Endothelial cell of umbilical vein (primary cell): ENCODE measurements around the gene APLP2. TPM values are rescaled to one million over a fixed set of nuclear protein-coding genes. Genes with fewer than 3 reads are reported as not detected.
A peak's percentile ranks its signal among the peaks of the same experiment; 100 is the strongest.

Experiments
- BruUV-seq: library from RNA; stranded (reverse); fragments of 400-500 nt; replicated peaks from 2 replicates; lab custom pipeline; 2021; lab: Mats Ljungman, UMichigan
- CTCF ChIA-PET: fragments of 300-600, 350-600 bp; sonication (Branson Sonifier 250); formaldehyde crosslinking; loops from one replicate; lab custom pipeline; 2021; ENCODE audit warnings: antibody characterized with exemption, inconsistent platforms; lab: Charles Lee
- POLR2A ChIA-PET: fragments of 300-600, 350-600 bp; sonication (Branson Sonifier 250); formaldehyde crosslinking; loops from one replicate; lab custom pipeline; 2021; ENCODE audit warnings: antibody characterized with exemption, inconsistent platforms; lab: Charles Lee
- DNase-seq: peaks from one replicate; pipeline ENCODE4 v3.0.0-alpha.2; 2011; ENCODE audit warnings: low read depth, low spot score
- FAIRE-seq: peaks from 2 replicates; lab custom pipeline; 2011; peaks lifted over from hg19 to GRCh38; lab: Jason Lieb, UNC
- H2AFZ ChIP-seq: 2 replicates; pipeline ENCODE4 v1.6.0; 2012; ENCODE audit warnings: low read depth, low read length, control low read depth, inconsistent platforms
- H3K27ac ChIP-seq: 2 replicates; pipeline ENCODE4 v1.5.1; 2011; ENCODE audit warnings: low read depth, mild to moderate bottlenecking, control low read depth, low read length, moderate library complexity; ENCODE audit not compliant: insufficient read depth
- H3K27me3 ChIP-seq, 2 experiments: 2 replicates each; pipeline versions ENCODE4 v1.6.0 to v1.6.1; 2011; ENCODE audit warnings: low read length in 2 of 2, mixed read lengths in 1 of 2; ENCODE audit not compliant: control insufficient read depth in 2 of 2, insufficient read depth in 2 of 2
- H3K36me3 ChIP-seq, 2 experiments: 2 replicates in 1 of 2; 3 replicates in 1 of 2; pipeline ENCODE4 v1.5.1; 2011; ENCODE audit warnings: low read length in 2 of 2, mild to moderate bottlenecking in 1 of 2, moderate library complexity in 1 of 2; ENCODE audit not compliant: control insufficient read depth in 2 of 2, insufficient read depth in 2 of 2; ENCODE audit errors: extremely low read depth in 1 of 2
- H3K4me1 ChIP-seq: 3 replicates; pipeline ENCODE4 v1.5.1; 2011; ENCODE audit warnings: mild to moderate bottlenecking, low read length; ENCODE audit not compliant: control insufficient read depth, insufficient read depth; ENCODE audit errors: extremely low read depth
- H3K4me2 ChIP-seq: 2 replicates; pipeline ENCODE4 v1.6.1; 2011; ENCODE audit warnings: low read length, control low read depth, mixed read lengths; ENCODE audit not compliant: insufficient read depth
- H3K4me3 ChIP-seq, 3 experiments: fragments of 200-600 bp in 1 of 3; sonication (generic), shearing (Covaris generic) in 1 of 3; replicated peaks in 1 of 3; 2 replicates each; pipeline ENCODE4 v1.5.1; 2011 to 2016; ENCODE audit warnings: control low read depth in 3 of 3, low read length in 3 of 3, mild to moderate bottlenecking in 2 of 3, inconsistent platforms in 1 of 3, low read depth in 1 of 3, moderate library complexity in 1 of 3; ENCODE audit not compliant: insufficient read depth in 1 of 3
- H3K79me2 ChIP-seq: 2 replicates; pipeline ENCODE4 v1.6.0; 2012; ENCODE audit warnings: low read length, inconsistent platforms; ENCODE audit not compliant: control insufficient read depth, insufficient read depth
- H3K9ac ChIP-seq: replicated peaks from 2 replicates; pipeline ENCODE3; 2011; ENCODE audit warnings: low read length, control low read depth; ENCODE audit not compliant: insufficient read depth; ENCODE audit errors: extremely low read depth
- H3K9me1 ChIP-seq: replicated peaks from 3 replicates; pipeline ENCODE4 v1.6.0; 2011; ENCODE audit warnings: mild to moderate bottlenecking, low read length; ENCODE audit not compliant: control insufficient read depth, insufficient read depth; ENCODE audit errors: extremely low read depth
- H3K9me3 ChIP-seq: replicated peaks from 2 replicates; pipeline ENCODE4 v1.5.1; 2012; ENCODE audit warnings: low read length, inconsistent platforms; ENCODE audit not compliant: control insufficient read depth, insufficient read depth
- H4K20me1 ChIP-seq: replicated peaks from 2 replicates; pipeline ENCODE3; 2011; ENCODE audit warnings: mild to moderate bottlenecking, low read length; ENCODE audit not compliant: control insufficient read depth, insufficient read depth; ENCODE audit errors: extremely low read depth
- EZH2 ChIP-seq: IDR thresholded peaks from 2 replicates; pipeline ENCODE4 v1.6.1; 2012; ENCODE audit warnings: borderline replicate concordance, low read depth, mild to moderate bottlenecking, moderate library complexity, low read length, inconsistent platforms; ENCODE audit not compliant: severe bottlenecking
- GATA2 ChIP-seq: IDR thresholded peaks from 2 replicates; pipeline ENCODE4 v1.7.0; 2011; ENCODE audit warnings: low read depth, mild to moderate bottlenecking, moderate library complexity, mixed read lengths, low read length; ENCODE audit not compliant: insufficient read length, insufficient read depth
- JUN ChIP-seq: IDR thresholded peaks from 2 replicates; pipeline ENCODE4 v1.6.1; 2011; ENCODE audit warnings: borderline replicate concordance, low read depth; ENCODE audit not compliant: insufficient read length, insufficient read depth
- POLR2AphosphoS5 ChIP-seq: IDR thresholded peaks from 2 replicates; pipeline ENCODE4 v1.6.1; 2012; ENCODE audit warnings: low read depth, mild to moderate bottlenecking, control low read depth, low read length, moderate library complexity; ENCODE audit not compliant: insufficient read depth
- dilution Hi-C: fragments of 300-500 bp; cut with MboI; formaldehyde crosslinking; loops from one replicate; pipeline ENCODE4 v1.15.0; 2019; ENCODE audit warnings: low sequenced_read_pairs; ENCODE audit not compliant: extremely low pct_ligation_motif_present
- intact Hi-C: fragments of 100-400 bp; cut with micrococcal nuclease; formaldehyde crosslinking; loops from one replicate; pipeline ENCODE4 v1.10.0; 2022
- polyA plus RNA-seq, 4 experiments: library from polyadenylated mRNA; depleted of rRNA in 3 of 4; stranded (reverse) in 3 of 4; unstranded in 1 of 4; fragments of >200 nt; gene quantifications; 2 replicates each; pipeline versions ENCODE4 v1.2.1 to v1.2.3, GENCODE V29; 2011 to 2012; ENCODE audit warnings: missing spikeins in 1 of 4
- total RNA-seq: library from RNA; stranded (reverse); gene quantifications from 2 replicates; pipeline ENCODE4 v1.2.3, GENCODE V29; 2021
- TF ChIP-seq, protein P1 (sequence below): IDR thresholded peaks from 2 replicates; pipeline ENCODE4 v1.6.1; 2011; ENCODE audit not compliant: insufficient read depth, insufficient read length
- TF ChIP-seq, protein P2 (sequence below), 2 donors: IDR thresholded peaks; 1 replicate in 1 of 2; 2 replicates in 1 of 2; pipeline ENCODE4 v1.5.1; 2011; ENCODE audit warnings: low read length in 2 of 2, mild to moderate bottlenecking in 2 of 2, moderate library complexity in 2 of 2, control low read depth in 1 of 2, inconsistent platforms in 1 of 2, low read depth in 1 of 2; ENCODE audit not compliant: insufficient read depth in 1 of 2; ENCODE audit errors: extremely low read depth in 1 of 2

Gene APLP2
- total and polyA plus RNA-seq, 2 donors (not counting 3 experiments of a cell fraction or from before 2014, with no cell fraction given) = 493 to 543 TPM

DNA sequence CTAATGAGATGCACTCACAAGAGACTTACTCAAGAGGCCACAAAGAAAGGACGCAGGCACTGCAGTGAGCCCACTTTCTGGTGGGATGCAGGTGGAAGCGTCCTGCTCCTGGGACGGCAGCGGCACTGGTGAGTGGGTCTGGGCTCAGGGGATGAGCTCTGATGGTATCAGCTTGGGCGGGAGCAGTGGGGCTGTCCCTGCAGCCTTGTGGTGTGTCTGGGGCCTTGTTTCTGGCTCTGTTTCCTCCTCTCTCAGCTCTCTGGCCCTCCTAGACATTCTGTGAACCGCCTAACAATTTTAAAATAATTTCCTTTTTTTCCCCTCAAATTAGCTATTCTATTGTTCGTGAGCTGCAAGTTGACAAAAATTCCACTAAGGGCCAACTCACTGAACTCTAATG, 81.1 kb downstream of the APLP2 start:
- FAIRE-seq = no peak
- H3K4me3 ChIP-seq = no peak overlapping the region
- POLR2A ChIA-PET = no interaction called here
- H3K4me1 ChIP-seq = peaks cover 6% of the 10 kb centered on the region
- TF ChIP-seq POLR2AphosphoS5 (peak; percentile 13), JUN (no peak)
- H2AFZ ChIP-seq = no peak overlapping the region
- CTCF ChIA-PET = interaction anchor here (1.4 to 2.2 kb wide), 4 partner anchors 10 to 227 kb away, joined by 3 to 10 read pairs (median 5); no protein-coding TSS in a partner anchor
- BruUV-seq = no TSS peak
- H3K36me3 ChIP-seq = peaks cover 0 to 2% of the 10 kb centered on the region in 2 experiments
- H3K27me3 ChIP-seq = no peaks in the 10 kb centered on the region
- H3K9me3 ChIP-seq = no peaks in the 10 kb centered on the region
- dilution Hi-C loops = no loop called here
- H3K9me1 ChIP-seq = no peaks in the 10 kb centered on the region
- H3K9ac ChIP-seq = no peak overlapping the region
- no peak for DNase-seq
- H3K27ac ChIP-seq = no peak overlapping the region
- H4K20me1 ChIP-seq = no peaks in the 10 kb centered on the region
- intact Hi-C loops = no loop called here
- H3K79me2 ChIP-seq = no peaks in the 10 kb centered on the region
- no peak overlapping the region for H3K4me2 ChIP-seq

DNA sequence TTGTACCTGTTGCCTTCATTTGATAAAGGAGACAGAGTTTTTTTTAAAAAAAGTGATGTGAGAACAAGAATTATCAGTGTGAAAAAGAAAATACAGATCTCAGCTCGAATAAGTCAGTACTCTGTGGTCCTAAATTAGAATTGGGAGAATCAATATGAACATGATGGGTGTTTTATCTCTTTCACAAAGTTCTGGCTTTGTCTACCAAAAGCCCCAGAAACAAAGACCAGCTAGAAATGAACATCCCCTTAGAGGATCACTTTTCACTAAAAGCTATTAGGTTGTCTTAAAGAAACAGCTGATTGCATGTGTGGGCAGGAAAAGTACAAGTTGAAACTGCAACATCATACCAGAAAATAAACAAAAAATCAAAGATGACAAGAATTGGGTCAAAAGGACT, 81.5 kb downstream of the APLP2 start:
- dilution Hi-C loops = no loop called here
- Histone ChIP-seq H4K20me1 (no peaks in the 10 kb centered on the region), H3K36me3 (peaks cover 0 to 2% of the 10 kb centered on the region in 2 experiments), H3K4me2 (no peak overlapping the region), H3K9me3 (no peaks in the 10 kb centered on the region), H3K4me1 (peaks cover 6% of the 10 kb centered on the region), H3K4me3 (no peak overlapping the region), H3K27me3 (no peaks in the 10 kb centered on the region), H2AFZ (no peak overlapping the region), H3K79me2 (no peaks in the 10 kb centered on the region), H3K9me1 (no peaks in the 10 kb centered on the region), H3K9ac (no peak overlapping the region), H3K27ac (no peak overlapping the region)
- TF ChIP-seq POLR2AphosphoS5 (no peak), GATA2 (no peak), EZH2 (no peak)
- TF ChIP-seq, protein P1, sequence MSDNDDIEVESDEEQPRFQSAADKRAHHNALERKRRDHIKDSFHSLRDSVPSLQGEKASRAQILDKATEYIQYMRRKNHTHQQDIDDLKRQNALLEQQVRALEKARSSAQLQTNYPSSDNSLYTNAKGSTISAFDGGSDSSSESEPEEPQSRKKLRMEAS = no peak
- TF ChIP-seq, protein P2, sequence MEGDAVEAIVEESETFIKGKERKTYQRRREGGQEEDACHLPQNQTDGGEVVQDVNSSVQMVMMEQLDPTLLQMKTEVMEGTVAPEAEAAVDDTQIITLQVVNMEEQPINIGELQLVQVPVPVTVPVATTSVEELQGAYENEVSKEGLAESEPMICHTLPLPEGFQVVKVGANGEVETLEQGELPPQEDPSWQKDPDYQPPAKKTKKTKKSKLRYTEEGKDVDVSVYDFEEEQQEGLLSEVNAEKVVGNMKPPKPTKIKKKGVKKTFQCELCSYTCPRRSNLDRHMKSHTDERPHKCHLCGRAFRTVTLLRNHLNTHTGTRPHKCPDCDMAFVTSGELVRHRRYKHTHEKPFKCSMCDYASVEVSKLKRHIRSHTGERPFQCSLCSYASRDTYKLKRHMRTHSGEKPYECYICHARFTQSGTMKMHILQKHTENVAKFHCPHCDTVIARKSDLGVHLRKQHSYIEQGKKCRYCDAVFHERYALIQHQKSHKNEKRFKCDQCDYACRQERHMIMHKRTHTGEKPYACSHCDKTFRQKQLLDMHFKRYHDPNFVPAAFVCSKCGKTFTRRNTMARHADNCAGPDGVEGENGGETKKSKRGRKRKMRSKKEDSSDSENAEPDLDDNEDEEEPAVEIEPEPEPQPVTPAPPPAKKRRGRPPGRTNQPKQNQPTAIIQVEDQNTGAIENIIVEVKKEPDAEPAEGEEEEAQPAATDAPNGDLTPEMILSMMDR (IDR thresholded peaks at IDR 0.05; ENCODE audit: extremely low read depth in 1 of 2, insufficient read depth in 1 of 2, low read depth in 1 of 2, low read length in 2 of 2) = no peak
- intact Hi-C loops = no loop called here
- FAIRE-seq (no peak), DNase-seq (no peak)
- CTCF ChIA-PET = interaction anchor here (1.4 to 2.2 kb wide), 4 partner anchors 10 to 227 kb away, joined by 3 to 10 read pairs (median 5); no protein-coding TSS in a partner anchor
- no TSS peak for BruUV-seq
- POLR2A ChIA-PET = no interaction called here
